HG02938 (cell line): ENCODE results near the gene MMP14.
"Not testable (repeated sequence)": the region's sequence is repeated elsewhere in the genome, so short reads cannot be mapped to it uniquely, and the experiment has no call there.

Experiments used
- ATAC-seq: cut with Tn5 transposase; IDR thresholded peaks from one replicate; pipeline ENCODE4 v1.9.1; 2021; ENCODE audit warnings: mild to moderate bottlenecking, moderate library complexity; ENCODE audit not compliant: unreplicated experiment

MMP14 gene

GRCh38 chr14:22813145-22813544, 23.2 kb upstream of the MMP14 start:
- ATAC-seq, result no peak

- no peak for ATAC-seq
Measured at GRCh38 chr14:22814373-22814772, 22.0 kb upstream of the MMP14 start.

GRCh38 chr14:22814941-22815713, 21.3 kb upstream of the MMP14 start, which contains the start of gene SLC7A7:
TSS of gene SLC7A7 (minus strand) at chr14:22815435. CDS start at chr14:22813398, 2,037 bp downstream.
- ATAC-seq, result no peak

- peak; percentile 49 for ATAC-seq
Measured at GRCh38 chr14:22819151-22819988, 17.0 kb upstream of the MMP14 start.

- no peak for ATAC-seq
Measured at GRCh38 chr14:22820731-22821130, 15.7 kb upstream of the MMP14 start.

- no peak for ATAC-seq
Measured at GRCh38 chr14:22821193-22822015, 15.0 kb upstream of the MMP14 start.

GRCh38 chr14:22822016-22822570, 14.3 kb upstream of the MMP14 start:
- ATAC-seq, result no peak

- peak; percentile 41 for ATAC-seq
Measured at GRCh38 chr14:22822571-22823098, 13.8 kb upstream of the MMP14 start.

GRCh38 chr14:22824711-22825359, 11.6 kb upstream of the MMP14 start:
- ATAC-seq, result no peak

- not testable (repeated sequence) for ATAC-seq
Measured at GRCh38 chr14:22829076-22829660, 7.2 kb upstream of the MMP14 start.

- peak; percentile 82 for ATAC-seq
Measured at GRCh38 chr14:22829661-22830442, 6.5 kb upstream of the MMP14 start, which contains the start of gene MRPL52. TSS of gene MRPL52 (plus strand) at chr14:22829887. CDS start at chr14:22829913, 26 bp downstream.

- ATAC-seq, result no peak
Measured at GRCh38 chr14:22830443-22831010, 5.9 kb upstream of the MMP14 start.

- ATAC-seq, result no peak
Measured at GRCh38 chr14:22835505-22835904, 880 bp upstream of the MMP14 start.

GRCh38 chr14:22837114-22837749, 847 bp downstream of the MMP14 start:
- no peak for ATAC-seq

- ATAC-seq, result no peak
Measured at GRCh38 chr14:22837750-22838538, 1.6 kb downstream of the MMP14 start.

- ATAC-seq, result no peak
Measured at GRCh38 chr14:22838631-22839041, 2.3 kb downstream of the MMP14 start.

- ATAC-seq, result no peak
Measured at GRCh38 chr14:22839159-22839779, 2.9 kb downstream of the MMP14 start.
